PFSK-1 (cell line): Measurements from ENCODE around the gene LRBA.

Experiments used
- FOXP2 ChIP-seq: optimal IDR thresholded peaks from 2 replicates; pipeline ENCODE3; 2011; ENCODE audit warnings: borderline replicate concordance, control low read depth, inconsistent platforms; ENCODE audit not compliant: insufficient read depth; ENCODE audit errors: extremely low read length, extremely low read depth
- POLR2AphosphoS5 ChIP-seq: IDR thresholded peaks from 2 replicates; pipeline ENCODE4 v1.6.1; 2012; ENCODE audit warnings: low read depth, mild to moderate bottlenecking, control low read depth, low read length, moderate library complexity
- SIN3A ChIP-seq: IDR thresholded peaks from 2 replicates; pipeline ENCODE4 v1.6.1; 2012; ENCODE audit warnings: mild to moderate bottlenecking, low read length, moderate library complexity, borderline replicate concordance; ENCODE audit not compliant: insufficient read depth
- TAF1 ChIP-seq: IDR thresholded peaks from 2 replicates; pipeline ENCODE4 v1.6.1; 2012; ENCODE audit warnings: low read length, control low read depth, borderline replicate concordance; ENCODE audit not compliant: insufficient read depth
- TF ChIP-seq, protein P1 (sequence below), 2 experiments: IDR thresholded peaks; 2 replicates each; pipeline versions ENCODE4 v1.6.1 to v1.8.0; 2011 to 2012; ENCODE audit warnings: low read depth in 2 of 2, low read length in 2 of 2, control low read depth in 1 of 2, inconsistent platforms in 1 of 2, mild to moderate bottlenecking in 1 of 2, moderate library complexity in 1 of 2; ENCODE audit not compliant: insufficient read depth in 1 of 2

GRCh38 chr4:150849016-150849415 is 166.1 kb downstream of the LRBA start:
- TF ChIP-seq POLR2AphosphoS5 (no peak), TAF1 (no peak), SIN3A (no peak), FOXP2 (no peak)
- TF ChIP-seq, protein P1, sequence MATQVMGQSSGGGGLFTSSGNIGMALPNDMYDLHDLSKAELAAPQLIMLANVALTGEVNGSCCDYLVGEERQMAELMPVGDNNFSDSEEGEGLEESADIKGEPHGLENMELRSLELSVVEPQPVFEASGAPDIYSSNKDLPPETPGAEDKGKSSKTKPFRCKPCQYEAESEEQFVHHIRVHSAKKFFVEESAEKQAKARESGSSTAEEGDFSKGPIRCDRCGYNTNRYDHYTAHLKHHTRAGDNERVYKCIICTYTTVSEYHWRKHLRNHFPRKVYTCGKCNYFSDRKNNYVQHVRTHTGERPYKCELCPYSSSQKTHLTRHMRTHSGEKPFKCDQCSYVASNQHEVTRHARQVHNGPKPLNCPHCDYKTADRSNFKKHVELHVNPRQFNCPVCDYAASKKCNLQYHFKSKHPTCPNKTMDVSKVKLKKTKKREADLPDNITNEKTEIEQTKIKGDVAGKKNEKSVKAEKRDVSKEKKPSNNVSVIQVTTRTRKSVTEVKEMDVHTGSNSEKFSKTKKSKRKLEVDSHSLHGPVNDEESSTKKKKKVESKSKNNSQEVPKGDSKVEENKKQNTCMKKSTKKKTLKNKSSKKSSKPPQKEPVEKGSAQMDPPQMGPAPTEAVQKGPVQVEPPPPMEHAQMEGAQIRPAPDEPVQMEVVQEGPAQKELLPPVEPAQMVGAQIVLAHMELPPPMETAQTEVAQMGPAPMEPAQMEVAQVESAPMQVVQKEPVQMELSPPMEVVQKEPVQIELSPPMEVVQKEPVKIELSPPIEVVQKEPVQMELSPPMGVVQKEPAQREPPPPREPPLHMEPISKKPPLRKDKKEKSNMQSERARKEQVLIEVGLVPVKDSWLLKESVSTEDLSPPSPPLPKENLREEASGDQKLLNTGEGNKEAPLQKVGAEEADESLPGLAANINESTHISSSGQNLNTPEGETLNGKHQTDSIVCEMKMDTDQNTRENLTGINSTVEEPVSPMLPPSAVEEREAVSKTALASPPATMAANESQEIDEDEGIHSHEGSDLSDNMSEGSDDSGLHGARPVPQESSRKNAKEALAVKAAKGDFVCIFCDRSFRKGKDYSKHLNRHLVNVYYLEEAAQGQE (IDR thresholded peaks at IDR 0.05; ENCODE audit: insufficient read depth in 1 of 2, low read depth in 2 of 2, low read length in 2 of 2), result no peak
